ENCODE results near the gene STK11IP. TPM values are rescaled to one million over a fixed set of nuclear protein-coding genes. Genes with fewer than 3 reads are reported as not detected.

The STK11IP gene
- total and polyA plus RNA-seq, 2 of the 13 experiments (the other 11 are each of a cell fraction or from before 2014, with no cell fraction given): 12.8 to 24.0 TPM

GRCh38 chr2:219611866-219612576 lies 14.4 kb downstream of the STK11IP start:
- DNase-seq (ENCODE audit: low spot score) (no peak), FAIRE-seq (no peak), ATAC-seq (no peak)
- H2AFZ ChIP-seq (ENCODE audit: low read length): no peak overlapping the region
- TF ChIP-seq KLF9 (CRISPR knock-in tag; IDR thresholded peaks at IDR 0.05; ENCODE audit: low read depth) (no peak), CEBPB (IDR thresholded peaks at IDR 0.05; ENCODE audit: borderline replicate concordance, low read depth, low read length) (peak; percentile 73)
- no peak overlapping the region for H3K4me3 ChIP-seq (replicated peaks in 1 of 3; ENCODE audit: insufficient read depth in 1 of 3, low read depth in 2 of 3, low read length in 3 of 3)
- no peak overlapping the region for H3K4me2 ChIP-seq (ENCODE audit: low read depth, low read length)
- ChIA-PET CTCF (ENCODE audit: low intra/inter-chr PET ratio, low total read pairs) (no interaction called here), POLR2A (no interaction called here)
- H3K27me3 ChIP-seq (ENCODE audit: control insufficient read depth in 1 of 2, insufficient read depth in 2 of 2, low read length in 2 of 2): no peaks in the 10 kb centered on the region
- H3K9ac ChIP-seq (ENCODE audit: insufficient read depth, low read depth, low read length): no peak overlapping the region
- peaks cover 10 to 33% of the 10 kb centered on the region in 2 experiments for H3K36me3 ChIP-seq (replicated peaks in 1 of 2; ENCODE audit: control insufficient read depth in 1 of 2, insufficient read depth in 2 of 2, low read length in 2 of 2)
- no TSS peak for BruUV-seq (replicated peaks)
- intact Hi-C loops (cut with micrococcal nuclease; ENCODE audit: unreplicated experiment) (no loop called here), in situ Hi-C loops (cut with HindIII; ENCODE audit: extremely low pct_ligation_motif_present, low pct_unique_long_range_greater_than_20kb) (no loop called here)
- no peaks in the 10 kb centered on the region for H3K4me1 ChIP-seq (ENCODE audit: insufficient read depth, low read length)
- no peak overlapping the region for H3K27ac ChIP-seq (ENCODE audit: extremely low read length, insufficient read depth, low read length)
- 70% methylated on average over 7 of the region's 12 CpGs for WGBS (ENCODE audit: low lambda C conversion rate)
- H4K20me1 ChIP-seq (ENCODE audit: insufficient read depth, low read length): no peaks in the 10 kb centered on the region
- H3K9me3 ChIP-seq (ENCODE audit: low read length): no peaks in the 10 kb centered on the region
- no peaks in the 10 kb centered on the region for H3K79me2 ChIP-seq (ENCODE audit: insufficient read depth, low read length)

GRCh38 chr2:219612577-219613286 lies 15.1 kb downstream of the STK11IP start:
- no peaks in the 10 kb centered on the region for H3K9me3 ChIP-seq (ENCODE audit: low read length)
- ChIA-PET CTCF (ENCODE audit: low intra/inter-chr PET ratio, low total read pairs) (no interaction called here), POLR2A (no interaction called here)
- H3K9ac ChIP-seq (ENCODE audit: insufficient read depth, low read depth, low read length): no peak overlapping the region
- no peaks in the 10 kb centered on the region for H3K79me2 ChIP-seq (ENCODE audit: insufficient read depth, low read length)
- intact Hi-C loops (cut with micrococcal nuclease; ENCODE audit: unreplicated experiment) (no loop called here), in situ Hi-C loops (cut with HindIII; ENCODE audit: extremely low pct_ligation_motif_present, low pct_unique_long_range_greater_than_20kb) (no loop called here)
- ATAC-seq (no peak), FAIRE-seq (no peak), DNase-seq (ENCODE audit: low spot score) (no peak)
- H2AFZ ChIP-seq (ENCODE audit: low read length): no peak overlapping the region
- H3K36me3 ChIP-seq (replicated peaks in 1 of 2; ENCODE audit: control insufficient read depth in 1 of 2, insufficient read depth in 2 of 2, low read length in 2 of 2): peaks cover 10 to 32% of the 10 kb centered on the region in 2 experiments
- H4K20me1 ChIP-seq (ENCODE audit: insufficient read depth, low read length): no peaks in the 10 kb centered on the region
- no peak overlapping the region for H3K4me3 ChIP-seq (replicated peaks in 1 of 3; ENCODE audit: insufficient read depth in 1 of 3, low read depth in 2 of 3, low read length in 3 of 3)
- no peaks in the 10 kb centered on the region for H3K4me1 ChIP-seq (ENCODE audit: insufficient read depth, low read length)
- no peak overlapping the region for H3K27ac ChIP-seq (ENCODE audit: extremely low read length, insufficient read depth, low read length)
- 90% methylated on average over 15 of the region's 15 CpGs for WGBS (ENCODE audit: low lambda C conversion rate)
- no TSS peak for BruUV-seq (replicated peaks)
- H3K4me2 ChIP-seq (ENCODE audit: low read depth, low read length): no peak overlapping the region
- H3K27me3 ChIP-seq (ENCODE audit: control insufficient read depth in 1 of 2, insufficient read depth in 2 of 2, low read length in 2 of 2): no peaks in the 10 kb centered on the region
- TF ChIP-seq TAF1 (CRISPR knock-in tag; IDR thresholded peaks at IDR 0.05): no peak
- TF ChIP-seq ZHX2 (IDR thresholded peaks at IDR 0.05; ENCODE audit: low read depth): no peak
- no peak for TF ChIP-seq ZHX2 (CRISPR knock-in tag; IDR thresholded peaks at IDR 0.05; ENCODE audit: borderline replicate concordance)
- TF ChIP-seq CCDC6 (CRISPR knock-in tag; IDR thresholded peaks at IDR 0.05): no peak
- no peak for TF ChIP-seq SP5 (CRISPR knock-in tag; IDR thresholded peaks at IDR 0.05; ENCODE audit: borderline replicate concordance, low read depth)
- no peak for TF ChIP-seq ZNF678 (CRISPR knock-in tag; IDR thresholded peaks at IDR 0.05)
- TF ChIP-seq ZBTB3 (CRISPR knock-in tag; IDR thresholded peaks at IDR 0.05; ENCODE audit: borderline replicate concordance, low read depth): no peak

Measured in HepG2 (cell line).